Memory B cell (primary cell): ENCODE results near the gene TFF1.

Experiments
- ATAC-seq: fragments of 150-1000 bp; cut with Tn5 transposase; 2 replicates; pipeline ENCODE4 v1.10.0; 2021; ENCODE audit warnings: low read depth, mild to moderate bottlenecking, moderate library complexity
- DNase-seq, 2 donors: peaks; one replicate each; pipeline ENCODE4 v3.0.0; 2022; ENCODE audit warnings: low spot score in 2 of 2
- H3K27ac Mint-ChIP-seq: one replicate; pipeline ENCODE4 v1.8.0; 2022; ENCODE audit warnings: mild to moderate bottlenecking, moderate library complexity, mixed read lengths
- H3K27me3 Mint-ChIP-seq: one replicate; pipeline ENCODE4 v1.8.0; 2022; ENCODE audit warnings: mixed read lengths
- H3K36me3 Mint-ChIP-seq: one replicate; pipeline ENCODE4 v1.8.0; 2022; ENCODE audit warnings: mild to moderate bottlenecking, mixed read lengths
- H3K4me1 Mint-ChIP-seq: one replicate; pipeline ENCODE4 v1.8.0; 2022; ENCODE audit warnings: mixed read lengths
- H3K4me3 Mint-ChIP-seq: one replicate; pipeline ENCODE4 v1.8.0; 2022; ENCODE audit warnings: mild to moderate bottlenecking, moderate library complexity, mixed read lengths
- H3K9me3 Mint-ChIP-seq: one replicate; pipeline ENCODE4 v1.8.0; 2022; ENCODE audit warnings: mixed read lengths

Gene TFF1

DNA sequence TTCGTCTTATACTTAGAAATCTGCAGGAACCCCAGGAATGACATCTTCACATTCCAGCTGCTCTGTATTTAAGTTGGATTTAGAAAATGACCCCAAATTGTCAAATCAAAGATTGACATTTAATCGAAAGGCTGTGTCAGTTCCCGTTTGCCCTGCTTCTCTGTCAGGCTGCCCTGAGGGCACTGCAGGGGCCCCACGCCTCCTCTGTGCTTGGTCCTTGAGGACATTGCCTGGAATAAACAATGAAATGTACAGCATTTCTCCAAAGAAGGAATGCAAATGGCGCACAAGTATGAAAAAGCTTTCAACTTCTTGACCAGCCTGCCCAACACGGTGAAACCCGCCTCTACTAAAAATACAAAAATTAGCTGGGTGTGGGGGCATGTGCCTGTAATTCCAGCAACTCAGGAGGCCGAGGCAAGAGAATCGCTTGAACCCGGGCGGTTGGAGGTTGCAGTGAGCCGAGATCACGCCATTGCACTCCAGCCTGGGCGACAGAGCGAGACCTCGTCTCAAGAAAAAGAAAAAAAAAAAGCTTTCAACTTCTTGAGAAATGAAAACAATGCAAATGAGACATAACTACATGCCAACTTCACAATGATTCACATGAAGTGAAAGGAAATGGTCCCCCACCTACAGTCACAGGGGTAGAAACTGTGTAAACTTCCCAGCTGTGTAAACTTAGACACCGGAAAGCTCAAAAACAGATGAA, 26.6 kb upstream of the TFF1 start:
- ATAC-seq (peak; percentile 95), DNase-seq (no peak)
- H3K9me3 Mint-ChIP-seq: peaks cover 1% of the 10 kb centered on the region
- no peak overlapping the region for H3K27ac Mint-ChIP-seq
- peaks cover 19% of the 10 kb centered on the region for H3K27me3 Mint-ChIP-seq
- peak overlapping the region; percentile 18 for H3K4me3 Mint-ChIP-seq
- peaks cover 9% of the 10 kb centered on the region for H3K4me1 Mint-ChIP-seq
- peaks cover 3% of the 10 kb centered on the region for H3K36me3 Mint-ChIP-seq

DNA sequence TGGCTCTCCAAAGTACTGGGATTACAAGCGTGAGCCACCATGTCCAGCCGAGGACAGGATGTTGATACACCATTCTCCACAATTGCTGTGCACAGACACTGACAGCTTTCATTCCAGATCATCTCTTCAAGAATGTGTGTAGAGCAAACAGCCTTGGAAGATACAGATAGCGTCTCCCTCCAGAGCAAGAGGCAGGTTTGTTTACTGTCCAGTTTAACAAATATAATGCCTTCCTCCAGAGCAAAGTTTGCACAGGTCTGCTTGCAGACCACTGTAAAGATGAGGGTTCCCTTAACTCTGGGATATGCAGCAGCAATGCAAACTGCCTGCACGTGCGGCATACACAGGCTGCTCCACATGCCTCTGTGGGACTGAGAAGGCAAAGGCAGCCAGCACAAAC, 25.0 kb upstream of the TFF1 start:
- no peak overlapping the region for H3K27ac Mint-ChIP-seq
- DNase-seq (no peak), ATAC-seq (no peak)
- H3K27me3 Mint-ChIP-seq: peaks cover 23% of the 10 kb centered on the region
- H3K4me3 Mint-ChIP-seq: no peak overlapping the region
- peaks cover 1% of the 10 kb centered on the region for H3K9me3 Mint-ChIP-seq
- H3K4me1 Mint-ChIP-seq: peaks cover 9% of the 10 kb centered on the region
- peaks cover 3% of the 10 kb centered on the region for H3K36me3 Mint-ChIP-seq

DNA sequence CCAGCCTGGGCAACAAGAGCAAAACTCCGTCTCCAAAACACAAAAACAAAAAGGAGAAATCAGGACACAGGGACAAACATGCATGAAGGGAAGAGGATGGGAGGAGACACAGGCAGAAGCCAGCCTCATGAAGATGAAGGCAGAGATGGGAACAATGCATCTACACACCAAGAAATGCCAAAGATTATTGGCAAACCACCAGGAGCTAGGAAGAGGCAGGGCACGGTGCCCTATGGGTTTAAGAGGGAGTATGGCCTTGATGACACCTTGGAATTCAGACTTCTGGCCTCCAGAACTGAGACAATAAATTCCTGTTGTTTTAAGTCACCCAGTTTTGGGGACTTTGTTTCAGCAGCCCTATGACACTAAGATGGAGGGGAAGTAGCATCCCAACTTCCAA, 24.4 kb upstream of the TFF1 start:
- Mint-ChIP-seq H3K27ac (no peak overlapping the region), H3K9me3 (peaks cover 1% of the 10 kb centered on the region), H3K27me3 (peaks cover 23% of the 10 kb centered on the region)

DNA sequence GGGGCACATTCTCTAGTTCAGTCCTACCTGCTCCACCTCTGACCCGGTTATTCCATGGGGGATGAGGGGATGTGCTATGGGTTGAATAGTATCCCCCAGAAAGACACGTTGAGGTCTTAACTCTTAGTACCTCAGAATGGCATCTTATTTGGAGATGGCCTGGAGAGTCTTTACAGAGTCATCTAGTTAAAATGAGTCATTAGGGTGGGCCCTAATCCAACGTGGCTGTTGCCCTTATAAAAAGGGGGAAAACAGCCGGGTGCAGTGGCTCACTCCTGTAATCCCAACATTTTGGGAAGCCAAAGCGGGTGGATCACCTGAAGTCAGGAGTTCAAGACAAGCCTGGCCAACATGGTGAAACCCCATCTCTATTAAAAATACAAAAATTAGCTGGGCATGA, 23.9 kb upstream of the TFF1 start:
- Mint-ChIP-seq H3K36me3 (peaks cover 3% of the 10 kb centered on the region), H3K27me3 (peaks cover 22% of the 10 kb centered on the region), H3K9me3 (peaks cover 2% of the 10 kb centered on the region), H3K4me3 (no peak overlapping the region), H3K4me1 (peaks cover 11% of the 10 kb centered on the region), H3K27ac (no peak overlapping the region)
- DNase-seq (no peak), ATAC-seq (no peak)

More for the DNA sequence above, 24.4 kb upstream of the TFF1 start:
- H3K36me3 Mint-ChIP-seq: peaks cover 3% of the 10 kb centered on the region
- DNase-seq (no peak), ATAC-seq (no peak)
- peaks cover 9% of the 10 kb centered on the region for H3K4me1 Mint-ChIP-seq
- no peak overlapping the region for H3K4me3 Mint-ChIP-seq

DNA sequence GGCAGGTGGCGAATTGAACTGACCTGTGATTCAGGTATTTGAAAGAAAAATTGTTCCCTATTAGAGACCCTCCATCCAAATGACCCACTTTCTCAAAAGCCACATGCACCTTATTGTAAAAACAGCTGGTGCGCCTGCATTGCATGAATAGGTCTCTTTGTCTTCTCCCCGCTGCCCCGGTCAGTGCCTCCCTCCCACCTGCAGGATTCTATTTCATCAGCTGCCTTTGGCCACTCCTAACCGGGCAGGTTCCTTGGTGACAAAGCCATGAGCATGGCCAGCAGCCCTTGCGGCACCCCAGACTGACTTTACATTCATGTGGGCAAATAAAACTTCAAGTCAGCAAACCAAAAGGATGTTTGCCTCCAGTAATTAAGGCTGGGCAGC, 23.1 kb upstream of the TFF1 start:
- DNase-seq (no peak), ATAC-seq (no peak)
- no peak overlapping the region for H3K4me3 Mint-ChIP-seq
- H3K36me3 Mint-ChIP-seq: peaks cover 3% of the 10 kb centered on the region
- H3K4me1 Mint-ChIP-seq: peaks cover 15% of the 10 kb centered on the region
- H3K27me3 Mint-ChIP-seq: peaks cover 22% of the 10 kb centered on the region
- no peak overlapping the region for H3K27ac Mint-ChIP-seq
- H3K9me3 Mint-ChIP-seq: peaks cover 5% of the 10 kb centered on the region

DNA sequence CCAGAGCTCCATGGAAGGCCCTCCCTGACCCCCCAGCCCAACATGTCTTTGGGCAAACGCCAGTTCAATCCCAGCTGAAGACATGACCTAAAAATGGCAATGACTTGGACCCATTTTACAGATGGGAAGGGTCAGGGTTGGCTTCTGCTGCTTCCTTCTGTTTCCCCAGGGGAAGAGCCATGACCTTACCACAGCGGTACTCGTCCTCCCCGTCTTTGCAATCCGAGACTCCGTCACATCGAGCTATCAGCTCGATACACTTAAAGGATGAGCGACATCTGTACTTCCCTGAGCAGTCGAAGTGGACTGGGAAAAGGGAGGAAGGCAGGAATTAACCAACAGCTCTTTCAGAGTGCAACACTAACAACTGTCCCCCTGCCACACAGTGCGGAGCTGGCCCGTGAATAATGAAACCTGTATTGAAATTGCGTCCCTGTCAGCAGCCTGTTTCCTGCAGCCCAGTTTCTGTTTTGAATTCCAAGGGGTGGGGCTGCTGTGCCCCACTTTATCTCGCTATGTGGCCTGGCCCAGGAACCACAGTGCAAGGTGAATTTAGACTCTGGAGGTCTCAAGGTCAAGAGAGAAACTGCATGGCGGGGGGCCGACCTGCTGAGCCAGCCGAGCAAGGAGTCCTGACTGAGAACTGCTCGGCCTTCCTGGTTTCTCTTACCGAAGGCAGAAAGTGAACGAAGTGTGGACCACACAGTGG, 22.6 kb upstream of the TFF1 start:
- peaks cover 19% of the 10 kb centered on the region for H3K4me1 Mint-ChIP-seq
- peaks cover 3% of the 10 kb centered on the region for H3K36me3 Mint-ChIP-seq
- H3K27ac Mint-ChIP-seq: no peak overlapping the region
- ATAC-seq (no peak), DNase-seq (no peak)
- no peak overlapping the region for H3K4me3 Mint-ChIP-seq
- H3K27me3 Mint-ChIP-seq: peaks cover 22% of the 10 kb centered on the region
- peaks cover 5% of the 10 kb centered on the region for H3K9me3 Mint-ChIP-seq

DNA sequence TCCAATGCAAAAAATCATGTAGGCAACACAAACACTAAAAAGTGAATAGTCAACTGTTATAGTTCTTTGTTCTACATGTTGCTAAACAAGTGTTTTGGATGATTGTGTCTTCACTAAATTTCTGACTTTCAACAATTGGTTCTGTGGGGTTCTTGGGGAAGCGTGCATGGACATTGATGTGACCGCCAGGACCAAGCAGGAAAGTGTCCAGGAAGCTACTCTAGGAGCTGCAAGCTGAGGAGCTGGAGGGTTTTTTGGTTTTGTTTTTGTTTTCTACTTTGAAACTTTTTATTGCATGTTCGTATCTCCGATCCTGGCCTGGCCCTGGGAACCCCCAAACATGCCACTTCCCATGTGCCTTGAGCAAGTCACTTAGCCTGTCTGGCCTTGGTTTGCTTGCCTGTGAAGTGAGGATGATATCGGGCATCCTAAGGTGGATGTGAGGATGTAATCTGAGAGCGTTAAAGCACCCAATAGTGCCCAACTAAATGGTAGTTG, 21.6 kb upstream of the TFF1 start:
- Mint-ChIP-seq H3K27ac (no peak overlapping the region), H3K36me3 (peaks cover 3% of the 10 kb centered on the region), H3K4me3 (no peak overlapping the region), H3K4me1 (peaks cover 15% of the 10 kb centered on the region), H3K9me3 (peaks cover 5% of the 10 kb centered on the region), H3K27me3 (peaks cover 22% of the 10 kb centered on the region)
- ATAC-seq (no peak), DNase-seq (no peak)

DNA sequence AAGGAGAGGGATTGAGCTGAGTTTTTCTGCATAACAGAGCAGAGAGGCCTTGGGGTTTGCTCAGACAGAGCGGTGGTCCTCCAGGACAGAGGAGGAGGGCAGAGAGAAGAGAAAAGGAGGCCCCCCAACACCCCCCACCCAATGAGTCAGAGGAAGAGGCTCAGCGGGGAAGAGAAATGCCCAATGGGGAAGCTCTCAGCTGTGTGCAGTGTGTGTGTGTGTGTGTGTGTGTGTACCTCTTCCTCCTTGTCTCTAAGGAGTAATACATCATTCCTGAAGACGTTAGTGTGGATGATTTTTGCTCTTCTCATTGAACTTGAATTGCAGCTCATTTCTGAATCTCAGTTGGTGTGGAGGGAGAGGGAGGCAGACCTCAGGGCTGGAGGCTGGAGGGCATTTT, 20.8 kb upstream of the TFF1 start:
- H3K27me3 Mint-ChIP-seq: peaks cover 22% of the 10 kb centered on the region
- no peak for ATAC-seq
- no peak overlapping the region for H3K4me3 Mint-ChIP-seq
- peaks cover 3% of the 10 kb centered on the region for H3K36me3 Mint-ChIP-seq
- no peak for DNase-seq
- H3K27ac Mint-ChIP-seq: no peak overlapping the region
- H3K9me3 Mint-ChIP-seq: peaks cover 6% of the 10 kb centered on the region
- H3K4me1 Mint-ChIP-seq: peaks cover 15% of the 10 kb centered on the region

DNA sequence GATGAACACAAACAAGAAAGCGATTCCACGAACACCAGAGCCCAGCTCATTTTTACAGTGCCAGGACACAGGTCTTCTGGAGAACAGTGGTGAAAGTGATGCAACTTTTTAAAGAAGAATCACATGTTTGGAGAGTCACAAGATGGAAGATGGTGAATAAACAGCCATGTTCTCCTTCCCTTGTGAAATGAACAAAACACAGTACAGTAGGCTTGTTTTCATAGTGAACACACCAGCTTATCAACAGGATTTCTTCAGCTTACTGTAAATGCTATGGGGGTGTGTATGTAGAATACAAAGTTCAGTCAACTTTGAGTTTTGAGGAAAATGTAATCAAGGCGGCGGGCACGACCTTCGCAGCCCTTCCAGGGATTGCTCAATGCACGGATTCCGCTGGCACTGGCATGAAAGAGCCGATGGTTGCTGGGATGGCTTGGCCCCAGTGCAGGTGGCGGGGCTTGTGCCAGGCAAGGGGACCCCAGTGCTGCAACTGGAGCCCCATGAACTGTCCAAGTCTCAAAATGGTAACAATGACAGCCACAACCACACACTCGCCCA, 19.8 kb upstream of the TFF1 start:
- no peak overlapping the region for H3K4me3 Mint-ChIP-seq
- H3K27ac Mint-ChIP-seq: no peak overlapping the region
- H3K36me3 Mint-ChIP-seq: no peaks in the 10 kb centered on the region
- peaks cover 11% of the 10 kb centered on the region for H3K9me3 Mint-ChIP-seq
- H3K4me1 Mint-ChIP-seq: peaks cover 12% of the 10 kb centered on the region
- DNase-seq (no peak), ATAC-seq (no peak)
- H3K27me3 Mint-ChIP-seq: peaks cover 19% of the 10 kb centered on the region

DNA sequence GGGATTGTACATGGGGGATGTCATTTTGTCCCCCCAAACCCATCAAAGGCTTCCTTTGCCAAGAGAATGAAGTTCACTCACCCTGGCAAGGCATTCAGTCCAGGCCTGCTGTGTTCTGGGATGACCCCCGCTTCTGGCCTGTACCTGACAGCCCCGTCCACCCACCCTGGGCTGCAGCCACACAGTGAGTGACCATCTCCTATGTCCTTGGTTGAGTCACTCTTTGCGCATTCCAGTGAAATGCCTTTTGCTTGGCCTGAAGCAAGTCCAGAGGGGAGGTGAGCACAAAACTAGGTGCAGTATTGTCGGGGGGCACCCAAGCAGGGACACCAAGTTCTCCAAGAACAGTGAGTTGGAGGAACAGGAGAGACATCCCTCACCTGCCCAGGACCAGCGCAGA, 19.3 kb upstream of the TFF1 start:
- Mint-ChIP-seq H3K27me3 (peaks cover 18% of the 10 kb centered on the region), H3K36me3 (no peaks in the 10 kb centered on the region), H3K27ac (no peak overlapping the region), H3K9me3 (peaks cover 11% of the 10 kb centered on the region), H3K4me1 (peaks cover 12% of the 10 kb centered on the region), H3K4me3 (no peak overlapping the region)
- ATAC-seq: no peak
- DNase-seq: no peak

DNA sequence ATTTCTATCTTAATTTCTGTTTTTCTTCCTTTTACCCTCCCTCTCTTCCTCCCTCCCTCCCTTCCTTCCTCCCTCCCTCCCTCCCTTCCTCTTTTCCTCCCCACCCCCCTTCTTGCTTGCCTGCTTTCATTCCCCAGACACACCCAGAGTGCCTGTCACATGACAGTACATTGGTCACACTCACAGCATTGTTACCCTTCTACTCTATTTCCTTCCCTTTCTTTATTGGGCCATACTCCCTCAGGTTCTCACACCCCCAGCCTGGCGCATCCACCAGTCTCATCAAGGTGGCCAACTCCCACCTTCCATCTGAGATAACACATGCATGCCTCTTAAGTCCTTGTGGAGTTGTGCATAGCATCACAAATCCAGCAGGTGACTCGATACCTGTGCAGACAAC, 18.7 kb upstream of the TFF1 start:
- Mint-ChIP-seq H3K27me3 (peaks cover 16% of the 10 kb centered on the region), H3K4me1 (peaks cover 12% of the 10 kb centered on the region), H3K4me3 (no peak overlapping the region), H3K27ac (peak overlapping the region; percentile 93), H3K9me3 (peaks cover 11% of the 10 kb centered on the region), H3K36me3 (no peaks in the 10 kb centered on the region)
- ATAC-seq (peak; percentile 19), DNase-seq (no peak)

DNA sequence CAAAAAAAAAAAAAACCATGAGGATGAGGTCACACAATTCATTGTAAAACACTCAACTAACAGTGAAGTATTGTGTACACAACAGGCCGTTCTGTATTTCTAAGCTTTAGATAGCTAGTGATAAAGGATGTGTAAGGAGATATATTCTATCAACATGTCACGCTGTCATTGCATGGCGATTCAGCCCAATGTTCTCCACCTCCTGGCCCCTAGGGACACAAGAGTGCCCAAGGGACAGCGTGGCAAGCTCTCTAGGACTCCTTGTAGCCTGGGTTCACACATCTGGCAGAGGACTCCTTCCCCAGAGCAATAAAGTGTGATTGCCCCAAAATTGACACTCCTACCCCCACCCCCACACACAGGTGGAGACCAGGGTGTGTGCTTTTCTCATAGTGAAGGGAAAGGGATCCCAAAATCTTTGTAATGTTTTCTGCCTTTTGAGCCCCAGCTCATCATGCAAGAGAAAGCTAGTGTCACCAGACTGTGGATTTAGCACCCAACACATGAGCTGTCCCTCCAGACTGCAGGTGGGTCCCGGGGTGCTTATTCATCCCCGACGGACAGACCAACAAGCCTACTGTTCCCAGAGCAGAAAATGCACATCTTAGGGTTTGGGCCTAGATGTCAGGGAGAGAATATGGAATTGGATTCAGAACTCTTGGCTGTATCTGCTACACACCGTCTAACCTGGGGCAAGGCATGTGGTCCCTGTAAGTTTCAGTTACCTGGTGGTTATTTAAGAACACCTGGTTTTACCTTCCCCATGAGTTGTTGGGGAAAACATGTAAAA, 18.0 kb upstream of the TFF1 start:
- H3K4me1 Mint-ChIP-seq: peaks cover 13% of the 10 kb centered on the region

DNA sequence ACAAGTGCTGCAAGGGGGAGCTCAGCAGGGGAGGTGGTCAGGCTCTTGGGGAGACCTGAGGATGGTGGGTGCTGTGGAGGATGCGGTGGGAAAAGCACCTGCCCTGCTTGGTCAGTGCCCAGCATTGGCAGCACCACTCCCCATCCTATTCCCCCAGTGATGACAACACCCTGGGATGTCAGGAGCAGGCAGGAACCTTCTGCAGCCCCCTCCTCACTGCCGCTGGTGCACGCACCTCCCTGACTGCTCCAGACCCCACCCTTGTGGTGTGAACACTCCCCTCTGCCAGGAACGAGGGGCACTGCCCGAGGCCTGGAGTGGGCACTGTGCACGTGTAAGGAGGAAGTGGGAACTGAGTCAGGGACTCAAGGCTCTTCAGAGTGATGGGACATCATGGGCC, 17.0 kb upstream of the TFF1 start:
- Mint-ChIP-seq H3K4me3 (no peak overlapping the region), H3K36me3 (no peaks in the 10 kb centered on the region)
- ATAC-seq: no peak

More for the DNA sequence above, 18.0 kb upstream of the TFF1 start:
- Mint-ChIP-seq H3K9me3 (peaks cover 11% of the 10 kb centered on the region), H3K27me3 (peaks cover 14% of the 10 kb centered on the region), H3K36me3 (no peaks in the 10 kb centered on the region), H3K27ac (peak overlapping the region; percentile 93), H3K4me3 (no peak overlapping the region)
- DNase-seq (no peak), ATAC-seq (no peak)

DNA sequence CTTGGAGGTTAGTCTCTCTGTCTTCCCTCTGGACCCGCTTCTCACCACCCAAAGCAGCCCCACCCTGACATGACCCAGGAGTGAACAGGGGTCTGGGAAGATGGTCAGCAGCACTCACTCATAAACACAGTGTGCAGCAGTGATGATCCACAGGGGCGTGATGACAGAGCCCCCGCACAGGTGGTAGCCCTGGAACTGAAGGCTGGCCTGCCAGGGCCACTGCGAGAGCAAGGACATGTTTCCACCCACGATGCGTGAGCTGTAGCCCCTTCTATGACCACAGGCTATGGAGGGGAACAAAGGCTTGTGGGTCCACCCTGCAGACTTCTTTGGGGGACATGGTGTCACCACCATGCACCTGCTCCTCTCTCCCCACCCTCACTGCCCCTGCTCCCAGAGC, 16.6 kb upstream of the TFF1 start:
- Mint-ChIP-seq H3K36me3 (no peaks in the 10 kb centered on the region), H3K9me3 (peaks cover 11% of the 10 kb centered on the region), H3K27ac (no peak overlapping the region), H3K4me3 (no peak overlapping the region), H3K27me3 (peaks cover 6% of the 10 kb centered on the region), H3K4me1 (peaks cover 15% of the 10 kb centered on the region)
- ATAC-seq (no peak), DNase-seq (no peak)

More for the DNA sequence above, 17.0 kb upstream of the TFF1 start:
- DNase-seq: no peak
- H3K27ac Mint-ChIP-seq: no peak overlapping the region
- peaks cover 15% of the 10 kb centered on the region for H3K4me1 Mint-ChIP-seq
- peaks cover 11% of the 10 kb centered on the region for H3K9me3 Mint-ChIP-seq
- peaks cover 9% of the 10 kb centered on the region for H3K27me3 Mint-ChIP-seq
